ENCODE data around the gene RGL4. TPM values are rescaled to one million over a fixed set of nuclear protein-coding genes. Genes with fewer than 3 reads are reported as not detected.

The RGL4 gene
- total and polyA plus RNA-seq, 2 of the 13 experiments (the other 11 are each of a cell fraction or from before 2014, with no cell fraction given) = not detected

- intact Hi-C loops (cut with micrococcal nuclease; ENCODE audit: unreplicated experiment) = no loop called here
- no peaks in the 10 kb centered on the region for H3K79me2 ChIP-seq (ENCODE audit: insufficient read depth, low read length)
- H3K36me3 ChIP-seq (replicated peaks in 1 of 2; ENCODE audit: control insufficient read depth in 1 of 2, insufficient read depth in 2 of 2, low read length in 2 of 2) = peaks cover 21 to 51% of the 10 kb centered on the region in 2 experiments; a peak in 4 of 5 replicates
- CTCF ChIA-PET (ENCODE audit: low intra/inter-chr PET ratio, low total read pairs) = no interaction called here
- FAIRE-seq (no peak), DNase-seq (ENCODE audit: low spot score) (no peak), ATAC-seq (no peak)
- no peak overlapping the region for H3K4me3 ChIP-seq (replicated peaks in 1 of 3; ENCODE audit: insufficient read depth in 1 of 3, low read depth in 2 of 3, low read length in 3 of 3)
- no peak overlapping the region for H3K4me2 ChIP-seq (ENCODE audit: low read depth, low read length)
- H3K27me3 ChIP-seq (ENCODE audit: control insufficient read depth in 1 of 2, insufficient read depth in 2 of 2, low read length in 2 of 2) = no peaks in the 10 kb centered on the region
- H3K9ac ChIP-seq (ENCODE audit: insufficient read depth, low read depth, low read length) = no peak overlapping the region
- H3K27ac ChIP-seq (ENCODE audit: extremely low read length, insufficient read depth, low read length) = no peak overlapping the region
- BruUV-seq (replicated peaks) = no TSS peak
- no peaks in the 10 kb centered on the region for H3K4me1 ChIP-seq (ENCODE audit: insufficient read depth, low read length)
- in situ Hi-C loops (cut with HindIII; ENCODE audit: extremely low pct_ligation_motif_present, low pct_unique_long_range_greater_than_20kb) = no loop called here
- H2AFZ ChIP-seq (ENCODE audit: low read length) = no peak overlapping the region
- POLR2A ChIA-PET = interaction anchor here (1.1 kb wide), 1 partner anchor 19 kb away, joined by 3 read pairs; no protein-coding TSS in a partner anchor
- no peaks in the 10 kb centered on the region for H3K9me3 ChIP-seq (ENCODE audit: low read length)
- WGBS (ENCODE audit: low lambda C conversion rate) = 92% methylated on average over 11 of the region's 11 CpGs
- H4K20me1 ChIP-seq (ENCODE audit: insufficient read depth, low read length) = peaks cover 6% of the 10 kb centered on the region; the same call in 1 of the 2 replicates
- no peak for TF ChIP-seq NR2C2 (CRISPR knock-in tag; IDR thresholded peaks at IDR 0.05; ENCODE audit: borderline replicate concordance)
- TF ChIP-seq ELF3 (CRISPR knock-in tag; IDR thresholded peaks at IDR 0.05) = no peak
- TF ChIP-seq AGO1 (IDR thresholded peaks at IDR 0.05; ENCODE audit: low read depth, low read length, poor library complexity, severe bottlenecking) = no peak
- TF ChIP-seq IRF9 (CRISPR knock-in tag; IDR thresholded peaks at IDR 0.05; ENCODE audit: borderline replicate concordance) = no peak
- no peak for TF ChIP-seq POLR2AphosphoS5 (IDR thresholded peaks at IDR 0.05; ENCODE audit: low read depth, low read length)
- no peak for TF ChIP-seq ZNF260 (CRISPR knock-in tag; IDR thresholded peaks at IDR 0.05; ENCODE audit: borderline replicate concordance, low read depth)
- TF ChIP-seq PRDM10 (CRISPR knock-in tag; IDR thresholded peaks at IDR 0.05; ENCODE audit: low read depth) = no peak
- TF ChIP-seq THAP11 (CRISPR knock-in tag; IDR thresholded peaks at IDR 0.05) = no peak
- TF ChIP-seq ZNF274 (CRISPR knock-in tag; IDR thresholded peaks at IDR 0.05) = no peak
- no peak for TF ChIP-seq SMAD9 (CRISPR knock-in tag; IDR thresholded peaks at IDR 0.05)
- no peak for TF ChIP-seq MTA3 (CRISPR knock-in tag; IDR thresholded peaks at IDR 0.05)
- TF ChIP-seq ARID3A (IDR thresholded peaks at IDR 0.05; ENCODE audit: low read depth, low read length) = no peak
- no peak for TF ChIP-seq CBX2 (IDR thresholded peaks at IDR 0.05; ENCODE audit: low read depth, low read length)
- no peak for TF ChIP-seq CBX2 (CRISPR knock-in tag; IDR thresholded peaks at IDR 0.05; ENCODE audit: low read depth)
- TF ChIP-seq IRX3 (CRISPR knock-in tag; IDR thresholded peaks at IDR 0.05; ENCODE audit: borderline replicate concordance, low read depth) = no peak
Observed at GRCh38 chr22:23693979-23694680, 3.3 kb downstream of the RGL4 start.
